ENCODE data around the gene CGN.

Gene CGN

DNA sequence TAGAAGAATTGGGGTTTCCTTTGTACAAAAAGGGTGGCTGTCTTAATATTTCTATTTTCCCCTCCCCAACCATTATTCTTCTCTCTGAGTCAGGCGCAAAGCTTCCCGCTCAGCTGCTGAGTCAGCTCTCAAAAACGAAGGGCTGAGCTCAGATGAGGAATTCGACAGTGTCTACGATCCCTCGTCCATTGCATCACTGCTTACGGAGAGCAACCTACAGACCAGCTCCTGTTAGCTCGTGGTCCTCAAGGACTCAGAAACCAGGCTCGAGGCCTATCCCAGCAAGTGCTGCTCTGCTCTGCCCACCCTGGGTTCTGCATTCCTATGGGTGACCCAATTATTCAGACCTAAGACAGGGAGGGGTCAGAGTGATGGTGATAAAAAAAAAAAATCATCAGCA is 25.9 kb downstream of the CGN start:
- TF ChIP-seq, protein P1, sequence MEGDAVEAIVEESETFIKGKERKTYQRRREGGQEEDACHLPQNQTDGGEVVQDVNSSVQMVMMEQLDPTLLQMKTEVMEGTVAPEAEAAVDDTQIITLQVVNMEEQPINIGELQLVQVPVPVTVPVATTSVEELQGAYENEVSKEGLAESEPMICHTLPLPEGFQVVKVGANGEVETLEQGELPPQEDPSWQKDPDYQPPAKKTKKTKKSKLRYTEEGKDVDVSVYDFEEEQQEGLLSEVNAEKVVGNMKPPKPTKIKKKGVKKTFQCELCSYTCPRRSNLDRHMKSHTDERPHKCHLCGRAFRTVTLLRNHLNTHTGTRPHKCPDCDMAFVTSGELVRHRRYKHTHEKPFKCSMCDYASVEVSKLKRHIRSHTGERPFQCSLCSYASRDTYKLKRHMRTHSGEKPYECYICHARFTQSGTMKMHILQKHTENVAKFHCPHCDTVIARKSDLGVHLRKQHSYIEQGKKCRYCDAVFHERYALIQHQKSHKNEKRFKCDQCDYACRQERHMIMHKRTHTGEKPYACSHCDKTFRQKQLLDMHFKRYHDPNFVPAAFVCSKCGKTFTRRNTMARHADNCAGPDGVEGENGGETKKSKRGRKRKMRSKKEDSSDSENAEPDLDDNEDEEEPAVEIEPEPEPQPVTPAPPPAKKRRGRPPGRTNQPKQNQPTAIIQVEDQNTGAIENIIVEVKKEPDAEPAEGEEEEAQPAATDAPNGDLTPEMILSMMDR (conservative IDR thresholded peaks at IDR 0.05; ENCODE audit: low read depth, low read length) = no peak
- DNase-seq (ENCODE audit: low read depth) = peak; percentile 98
- H3K4me3 ChIP-seq (ENCODE audit: low read depth, low read length) = no peak overlapping the region

- H3K4me3 ChIP-seq (ENCODE audit: low read depth, low read length) = peak overlapping the region; percentile 69
- TF ChIP-seq, protein P1 (conservative IDR thresholded peaks at IDR 0.05; ENCODE audit: low read depth, low read length) = no peak
These were observed 28.3 kb downstream of the CGN start for GRCh38 chr1:151539321-151540020.

DNA sequence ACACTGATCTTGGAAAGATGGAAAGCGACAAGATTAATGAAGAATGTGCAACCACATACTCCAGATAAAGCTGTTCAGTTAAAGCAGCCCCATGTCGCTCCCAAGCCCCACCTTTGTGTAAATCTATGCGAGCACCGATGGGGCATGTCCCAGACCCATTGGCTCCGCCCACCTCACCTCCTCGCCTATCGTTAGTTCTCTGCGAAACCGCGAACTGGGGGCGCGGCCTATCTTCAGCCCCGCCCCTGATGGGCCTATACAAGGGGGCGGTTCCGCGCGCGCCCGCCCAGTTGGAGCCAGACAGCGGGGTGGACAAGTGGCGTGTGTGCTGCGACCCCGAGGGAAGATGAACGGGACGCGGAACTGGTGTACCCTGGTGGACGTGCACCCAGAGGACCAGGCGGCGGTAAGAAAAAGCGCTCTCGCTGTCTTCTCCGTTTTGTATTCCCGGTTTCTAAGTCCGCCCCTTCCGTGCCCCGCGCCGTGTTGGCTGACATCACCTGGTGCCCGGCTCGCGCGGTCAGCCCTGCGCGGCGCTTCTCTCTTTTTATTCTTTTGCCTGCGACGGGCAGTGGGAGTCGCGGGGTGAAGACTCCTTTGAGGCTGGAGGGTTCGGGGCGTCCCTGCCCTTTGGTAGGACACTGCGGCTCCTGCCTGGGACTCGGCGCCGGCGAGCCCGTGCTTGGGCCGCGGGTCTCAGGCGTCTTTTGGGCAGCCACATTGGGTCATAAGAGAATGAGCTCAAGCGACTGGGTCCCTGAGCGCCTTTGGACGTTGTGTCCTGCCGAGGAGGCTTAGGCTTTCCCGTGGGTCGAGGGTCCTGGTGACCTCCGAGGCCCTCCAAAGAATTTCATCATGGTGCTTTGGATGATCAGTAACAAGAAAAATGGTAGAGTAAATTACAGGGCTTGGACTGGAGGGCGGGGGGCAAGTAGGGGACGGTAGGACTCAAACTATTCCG is 29.1 kb downstream of the CGN start, which contains the start of gene TUFT1:
Gene TUFT1, plus strand, starts transcription at position 289 of the 961 bp plus-strand sequence. Its CDS starts 58 bp downstream, at position 347.
- H3K4me3 ChIP-seq (ENCODE audit: low read depth, low read length) = peak within 1 kb of the TSS; percentile 69
- peak; percentile 89 for DNase-seq (ENCODE audit: low read depth)
- TF ChIP-seq, protein P1 (conservative IDR thresholded peaks at IDR 0.05; ENCODE audit: low read depth, low read length) = no peak

More at GRCh38 chr1:151539321-151540020, 28.3 kb downstream of the CGN start:
- DNase-seq (ENCODE audit: low read depth) = peak; percentile 92

DNA sequence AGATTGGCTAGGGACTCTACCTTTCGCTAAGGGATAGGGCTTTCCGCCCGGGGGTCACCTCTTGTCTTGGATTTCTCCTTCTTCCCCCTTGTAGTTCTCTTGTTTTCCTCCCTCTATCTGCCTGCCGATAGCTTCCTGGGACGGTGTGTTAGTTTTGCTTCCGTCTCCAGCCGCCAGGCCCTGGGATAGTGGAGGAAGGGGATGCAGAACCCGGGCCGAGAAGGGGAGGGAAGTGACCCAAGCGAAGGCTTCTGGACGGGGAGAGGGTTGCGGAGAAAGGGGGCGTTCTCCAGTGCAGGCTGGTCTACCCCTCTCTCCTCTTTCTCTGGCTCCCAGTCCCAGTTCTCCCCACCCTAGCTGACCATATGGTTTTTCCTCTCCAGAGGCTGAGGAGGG is 29.8 kb downstream of the CGN start:
- no peak for DNase-seq (ENCODE audit: low read depth)
- TF ChIP-seq, protein P1 (conservative IDR thresholded peaks at IDR 0.05; ENCODE audit: low read depth, low read length) = no peak
- H3K4me3 ChIP-seq (ENCODE audit: low read depth, low read length) = peak overlapping the region; percentile 69

GRCh38 chr1:151541752-151542151 is 30.6 kb downstream of the CGN start:
- DNase-seq (ENCODE audit: low read depth) = no peak
- no peak overlapping the region for H3K4me3 ChIP-seq (ENCODE audit: low read depth, low read length)
- TF ChIP-seq, protein P1 (conservative IDR thresholded peaks at IDR 0.05; ENCODE audit: low read depth, low read length) = no peak

GRCh38 chr1:151542710-151543129 is 31.5 kb downstream of the CGN start:
- TF ChIP-seq, protein P1 (conservative IDR thresholded peaks at IDR 0.05; ENCODE audit: low read depth, low read length) = no peak
- no peak overlapping the region for H3K4me3 ChIP-seq (ENCODE audit: low read depth, low read length)
- DNase-seq (ENCODE audit: low read depth) = no peak

All from choroid plexus epithelial cell (primary cell).